ENCODE results near the gene AK9. TPM values are rescaled to one million over a fixed set of nuclear protein-coding genes. Genes with fewer than 3 reads are reported as not detected.

Gene AK9
- polyA plus RNA-seq, 2 of the 4 experiments (the other 2 are of a cell fraction): 2.2 to 4.7 TPM

- ChIA-PET CTCF (no interaction called here), POLR2A (no interaction called here)
- FAIRE-seq: no peak
- no peaks in the 10 kb centered on the region for H3K4me1 ChIP-seq
- H3K4me2 ChIP-seq: no peak overlapping the region
- no peak for TF ChIP-seq MAZ (IDR thresholded peaks at IDR 0.05; ENCODE audit: borderline replicate concordance, low read depth, low read length)
- no peak for TF ChIP-seq FOXS1 (CRISPR knock-in tag; IDR thresholded peaks at IDR 0.05)
- TF ChIP-seq NR3C1 (IDR thresholded peaks at IDR 0.05): no peak
- TF ChIP-seq RNF2 (IDR thresholded peaks at IDR 0.05; ENCODE audit: borderline replicate concordance, low read depth): no peak
- no peak for TF ChIP-seq FOSB (CRISPR knock-in tag; IDR thresholded peaks at IDR 0.05)
- no peak for TF ChIP-seq HES2 (IDR thresholded peaks at IDR 0.05)
- no peak for TF ChIP-seq RAD21 (conservative IDR thresholded peaks at IDR 0.05 in 1 of 2, IDR thresholded peaks at IDR 0.05 in 1 of 2)
- TF ChIP-seq SREBF2 (IDR thresholded peaks at IDR 0.05): no peak
- no peak for TF ChIP-seq EHF (CRISPR knock-in tag; IDR thresholded peaks at IDR 0.05)
- no peak for TF ChIP-seq MAX (IDR thresholded peaks at IDR 0.05)
- TF ChIP-seq TFCP2L1 (CRISPR knock-in tag; IDR thresholded peaks at IDR 0.05): no peak
- TF ChIP-seq BCL3 (IDR thresholded peaks at IDR 0.05): no peak
- no peak for TF ChIP-seq KDM1A (IDR thresholded peaks at IDR 0.05; ENCODE audit: low read depth)
- no peaks in the 10 kb centered on the region for H3K9me3 ChIP-seq
- H3K27ac ChIP-seq: no peak overlapping the region
- ATAC-seq: no peak
- 32% methylated on average over 2 of the region's 2 CpGs for WGBS (ENCODE audit: missing lambda C conversion rate)
- DNase-seq (ENCODE audit: low read depth in 1 of 2, low spot score in 1 of 2): no peak
- H3K4me3 ChIP-seq: no peak overlapping the region
These were observed 28.8 kb downstream of the AK9 start for GRCh38 chr6:109662192-109662591.

- no peak for TF ChIP-seq BHLHE40 (IDR thresholded peaks at IDR 0.05; ENCODE audit: low read depth, low read length)
- TF ChIP-seq FOSB (CRISPR knock-in tag; IDR thresholded peaks at IDR 0.05): no peak
- TF ChIP-seq MAFK (IDR thresholded peaks at IDR 0.05; ENCODE audit: partially characterized antibody): no peak
- TF ChIP-seq CBX8 (IDR thresholded peaks at IDR 0.05): no peak
- TF ChIP-seq JUN (IDR thresholded peaks at IDR 0.05): no peak
- TF ChIP-seq RNF2 (IDR thresholded peaks at IDR 0.05; ENCODE audit: borderline replicate concordance, low read depth): no peak
- no peak for TF ChIP-seq GATA3 (IDR thresholded peaks at IDR 0.05; ENCODE audit: borderline replicate concordance)
- TF ChIP-seq CTCF (IDR thresholded peaks at IDR 0.05): no peak
- TF ChIP-seq TFCP2L1 (CRISPR knock-in tag; IDR thresholded peaks at IDR 0.05): no peak
- TF ChIP-seq BCL3 (IDR thresholded peaks at IDR 0.05): no peak
- no peak for TF ChIP-seq RCOR1 (IDR thresholded peaks at IDR 0.05; ENCODE audit: low read depth, low read length)
- TF ChIP-seq EHF (CRISPR knock-in tag; IDR thresholded peaks at IDR 0.05): no peak
- Histone ChIP-seq H3K27ac (no peak overlapping the region), H3K9me3 (no peaks in the 10 kb centered on the region), H3K4me2 (no peak overlapping the region), H3K4me3 (no peak overlapping the region), H3K4me1 (no peaks in the 10 kb centered on the region)
- CTCF ChIA-PET: no interaction called here
- POLR2A ChIA-PET: no interaction called here
- 0% methylated on average over 1 of the region's 1 CpG for WGBS (ENCODE audit: missing lambda C conversion rate)
- ATAC-seq (no peak), DNase-seq (ENCODE audit: low read depth in 1 of 2, low spot score in 1 of 2) (no peak), FAIRE-seq (no peak)
These were observed 30.3 kb downstream of the AK9 start for GRCh38 chr6:109660526-109661320.

Measured in A549 (cell line).